ENCODE results near the gene FXYD6. TPM values are rescaled to one million over a fixed set of nuclear protein-coding genes. Genes with fewer than 3 reads are reported as not detected.

Gene FXYD6
- total RNA-seq, 1 experiment from 2014 or later = 1.0 TPM

DNA sequence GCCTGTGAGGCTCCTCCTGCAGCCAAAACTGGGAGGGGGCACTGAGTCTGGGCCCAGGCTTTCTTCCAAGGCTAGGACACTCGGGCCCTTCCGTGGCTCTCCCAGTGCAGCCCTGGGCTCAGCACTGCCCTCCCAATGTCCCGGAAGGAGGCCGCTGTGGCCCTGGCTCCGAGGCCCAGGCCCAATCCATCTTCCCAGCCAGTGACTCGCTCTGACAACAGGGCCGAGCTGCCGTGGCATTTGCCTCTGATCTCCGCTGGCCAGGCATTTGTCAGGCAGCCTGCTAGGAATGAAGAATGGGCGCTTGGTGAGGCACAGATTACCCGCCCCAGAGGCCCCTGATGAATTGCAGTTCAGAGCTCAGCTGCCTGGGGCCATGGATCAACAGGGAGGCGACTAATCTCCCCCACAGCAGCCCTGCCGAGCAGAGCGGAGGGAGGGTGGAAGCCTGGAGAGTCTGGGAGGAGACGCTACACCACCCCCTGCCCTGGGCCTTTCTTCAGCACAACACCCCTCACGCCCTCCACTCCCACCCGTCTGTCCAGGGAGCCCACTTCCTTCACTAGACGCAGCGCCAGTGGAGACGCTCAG is 60.2 kb downstream of the FXYD6 start:
- Histone ChIP-seq H3K4me1 (peaks cover 52% of the 10 kb centered on the region), H3K9me3 (no peaks in the 10 kb centered on the region), H3K27me3 (replicated peaks; ENCODE audit: control insufficient read depth, insufficient read depth, low read length) (no peaks in the 10 kb centered on the region), H3K4me3 (ENCODE audit: low read depth, low read length) (no peak overlapping the region), H3K36me3 (ENCODE audit: control insufficient read depth, insufficient read depth, low read length) (no peaks in the 10 kb centered on the region)
- H3K27me3 Mint-ChIP-seq (ENCODE audit: insufficient read depth, unreplicated experiment) = no peaks in the 10 kb centered on the region
- no peaks in the 10 kb centered on the region for H3K36me3 Mint-ChIP-seq (ENCODE audit: insufficient read depth, unreplicated experiment)
- ChIA-PET CTCF (interaction anchor here (0.6 to 6.4 kb wide), 12 partner anchors 8 to 390 kb away, joined by 3 to 122 read pairs (median 6); no protein-coding TSS in a partner anchor), POLR2A (no interaction called here)
- intact Hi-C loops (cut with micrococcal nuclease; ENCODE audit: unreplicated experiment) = no loop called here
- H3K9me3 Mint-ChIP-seq (ENCODE audit: unreplicated experiment) = no peaks in the 10 kb centered on the region
- DNase-seq = peak; percentile 67 to 86
- no TSS peak for BruUV-seq (replicated peaks)
- TF ChIP-seq, protein P1, sequence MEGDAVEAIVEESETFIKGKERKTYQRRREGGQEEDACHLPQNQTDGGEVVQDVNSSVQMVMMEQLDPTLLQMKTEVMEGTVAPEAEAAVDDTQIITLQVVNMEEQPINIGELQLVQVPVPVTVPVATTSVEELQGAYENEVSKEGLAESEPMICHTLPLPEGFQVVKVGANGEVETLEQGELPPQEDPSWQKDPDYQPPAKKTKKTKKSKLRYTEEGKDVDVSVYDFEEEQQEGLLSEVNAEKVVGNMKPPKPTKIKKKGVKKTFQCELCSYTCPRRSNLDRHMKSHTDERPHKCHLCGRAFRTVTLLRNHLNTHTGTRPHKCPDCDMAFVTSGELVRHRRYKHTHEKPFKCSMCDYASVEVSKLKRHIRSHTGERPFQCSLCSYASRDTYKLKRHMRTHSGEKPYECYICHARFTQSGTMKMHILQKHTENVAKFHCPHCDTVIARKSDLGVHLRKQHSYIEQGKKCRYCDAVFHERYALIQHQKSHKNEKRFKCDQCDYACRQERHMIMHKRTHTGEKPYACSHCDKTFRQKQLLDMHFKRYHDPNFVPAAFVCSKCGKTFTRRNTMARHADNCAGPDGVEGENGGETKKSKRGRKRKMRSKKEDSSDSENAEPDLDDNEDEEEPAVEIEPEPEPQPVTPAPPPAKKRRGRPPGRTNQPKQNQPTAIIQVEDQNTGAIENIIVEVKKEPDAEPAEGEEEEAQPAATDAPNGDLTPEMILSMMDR (IDR thresholded peaks at IDR 0.05; ENCODE audit: insufficient read depth in 1 of 2, low read depth in 1 of 2, low read length in 1 of 2, severe bottlenecking in 1 of 2, unreplicated experiment in 1 of 2) = no peak
- no peak overlapping the region for H3K4me3 Mint-ChIP-seq (ENCODE audit: unreplicated experiment)
- peaks cover 23% of the 10 kb centered on the region for H3K4me1 Mint-ChIP-seq (ENCODE audit: low read depth, unreplicated experiment)
- no peak overlapping the region for H3K27ac Mint-ChIP-seq (ENCODE audit: unreplicated experiment)

DNA sequence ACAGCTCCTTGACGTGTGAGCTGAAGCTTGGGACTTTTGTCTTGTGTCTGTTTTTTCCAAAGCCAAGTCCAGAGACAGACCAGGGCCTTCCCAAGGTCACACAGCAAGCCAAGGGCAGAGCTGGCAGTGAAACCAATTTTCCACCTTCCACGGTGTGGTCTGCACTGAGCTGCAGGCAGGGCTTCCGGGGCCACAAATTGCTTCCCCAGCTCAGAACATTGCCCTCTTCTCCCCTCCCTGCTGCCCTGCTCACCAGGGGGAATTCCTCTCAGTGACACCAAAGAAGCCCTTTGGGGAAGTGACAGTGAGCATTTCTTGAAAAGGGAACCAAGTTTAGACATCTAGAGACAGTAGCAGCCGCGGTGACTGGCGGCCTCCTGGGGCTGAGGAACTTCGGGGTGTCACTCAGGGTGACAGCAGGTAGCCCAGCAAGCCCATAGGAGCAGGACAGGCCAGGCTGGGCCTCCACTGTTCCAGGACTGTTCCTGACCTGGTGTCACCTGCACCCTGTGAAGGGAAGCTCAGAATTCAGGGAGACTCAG is 61.1 kb downstream of the FXYD6 start:
- no peaks in the 10 kb centered on the region for H3K9me3 Mint-ChIP-seq (ENCODE audit: unreplicated experiment)
- intact Hi-C loops (cut with micrococcal nuclease; ENCODE audit: unreplicated experiment) = no loop called here
- no peak for DNase-seq
- H3K36me3 Mint-ChIP-seq (ENCODE audit: insufficient read depth, unreplicated experiment) = no peaks in the 10 kb centered on the region
- H3K27ac Mint-ChIP-seq (ENCODE audit: unreplicated experiment) = peak overlapping the region; percentile 22
- H3K9me3 ChIP-seq = no peaks in the 10 kb centered on the region
- ChIA-PET POLR2A (no interaction called here), CTCF (interaction anchor here (0.6 to 6.4 kb wide), 10 partner anchors 7 to 389 kb away, joined by 3 to 122 read pairs (median 5); no protein-coding TSS in a partner anchor)
- H3K4me1 ChIP-seq = peaks cover 52% of the 10 kb centered on the region
- BruUV-seq (replicated peaks) = no TSS peak
- TF ChIP-seq, protein P1 (IDR thresholded peaks at IDR 0.05; ENCODE audit: insufficient read depth in 1 of 2, low read depth in 1 of 2, low read length in 1 of 2, severe bottlenecking in 1 of 2, unreplicated experiment in 1 of 2) = no peak
- H3K27me3 ChIP-seq (replicated peaks; ENCODE audit: control insufficient read depth, insufficient read depth, low read length) = no peaks in the 10 kb centered on the region
- H3K27me3 Mint-ChIP-seq (ENCODE audit: insufficient read depth, unreplicated experiment) = peaks cover 5% of the 10 kb centered on the region
- H3K4me1 Mint-ChIP-seq (ENCODE audit: low read depth, unreplicated experiment) = peaks cover 23% of the 10 kb centered on the region
- H3K36me3 ChIP-seq (ENCODE audit: control insufficient read depth, insufficient read depth, low read length) = no peaks in the 10 kb centered on the region
- H3K4me3 Mint-ChIP-seq (ENCODE audit: unreplicated experiment) = no peak overlapping the region
- H3K4me3 ChIP-seq (ENCODE audit: low read depth, low read length) = no peak overlapping the region

DNA sequence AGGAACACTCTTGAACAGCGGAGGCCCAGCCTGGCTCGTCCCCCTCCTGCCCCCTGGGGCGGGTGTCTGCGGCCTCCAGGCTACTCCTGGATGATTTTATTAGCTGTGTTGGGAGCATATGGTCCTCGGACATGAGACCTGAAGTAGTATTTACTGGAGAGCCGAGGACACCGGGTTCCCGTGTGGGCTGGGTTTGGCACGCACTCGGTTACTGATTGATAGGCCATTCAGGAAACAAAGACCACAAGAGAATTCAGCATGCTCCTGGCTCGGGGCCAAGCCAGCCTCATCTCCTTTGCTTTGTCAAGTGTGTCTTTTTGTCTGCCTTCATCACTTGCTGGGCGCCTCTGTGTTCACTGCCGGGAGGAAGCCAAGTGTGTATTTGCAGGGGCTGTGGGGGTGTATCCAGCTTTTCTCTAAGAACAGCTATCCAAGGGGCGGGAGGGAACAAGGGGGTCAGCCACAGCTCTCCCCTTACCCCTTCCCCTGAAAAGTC is 61.6 kb downstream of the FXYD6 start:
- intact Hi-C loops (cut with micrococcal nuclease; ENCODE audit: unreplicated experiment) = no loop called here
- Mint-ChIP-seq H3K4me3 (ENCODE audit: unreplicated experiment) (no peak overlapping the region), H3K9me3 (ENCODE audit: unreplicated experiment) (no peaks in the 10 kb centered on the region), H3K4me1 (ENCODE audit: low read depth, unreplicated experiment) (peaks cover 23% of the 10 kb centered on the region), H3K27ac (ENCODE audit: unreplicated experiment) (peak overlapping the region; percentile 22), H3K27me3 (ENCODE audit: insufficient read depth, unreplicated experiment) (peaks cover 7% of the 10 kb centered on the region), H3K36me3 (ENCODE audit: insufficient read depth, unreplicated experiment) (no peaks in the 10 kb centered on the region)
- H3K9me3 ChIP-seq = no peaks in the 10 kb centered on the region
- peaks cover 52% of the 10 kb centered on the region for H3K4me1 ChIP-seq
- no peaks in the 10 kb centered on the region for H3K36me3 ChIP-seq (ENCODE audit: control insufficient read depth, insufficient read depth, low read length)
- ChIA-PET POLR2A (no interaction called here), CTCF (interaction anchor here (1.4 to 4.8 kb wide), 5 partner anchors 14 to 388 kb away, joined by 3 to 122 read pairs (median 6); no protein-coding TSS in a partner anchor)
- BruUV-seq (replicated peaks) = no TSS peak
- no peaks in the 10 kb centered on the region for H3K27me3 ChIP-seq (replicated peaks; ENCODE audit: control insufficient read depth, insufficient read depth, low read length)
- DNase-seq = peak in 1 of 2 experiments; percentile 35
- TF ChIP-seq, protein P1 (IDR thresholded peaks at IDR 0.05; ENCODE audit: insufficient read depth in 1 of 2, low read depth in 1 of 2, low read length in 1 of 2, severe bottlenecking in 1 of 2, unreplicated experiment in 1 of 2) = no peak
- H3K4me3 ChIP-seq (ENCODE audit: low read depth, low read length) = no peak overlapping the region

All from Caco-2 (cell line).